CD4-positive, alpha-beta T cell (primary cell): Measurements from ENCODE around the gene NELFB. TPM values are rescaled to one million over a fixed set of nuclear protein-coding genes. Genes with fewer than 3 reads are reported as not detected.

ENCODE experiments used
- ATAC-seq: fragments of 200-7000 bp; cut with Tn5 transposase; one replicate; pipeline ENCODE4 v1.10.0; 2022; ENCODE audit warnings: mild to moderate bottlenecking; ENCODE audit not compliant: poor library complexity
- CTCF ChIA-PET: fragments of 350-600 bp; sonication (Branson Sonifier 250); formaldehyde crosslinking; loops from one replicate; lab custom pipeline; 2021; ENCODE audit warnings: antibody characterized with exemption, inconsistent platforms; lab: Charles Lee
- POLR2A ChIA-PET: fragments of 350-600 bp; sonication (Branson Sonifier 250); formaldehyde crosslinking; loops from one replicate; lab custom pipeline; 2021; ENCODE audit warnings: antibody characterized with exemption, inconsistent platforms; lab: Charles Lee
- DNase-seq, 14 experiments: peaks; one replicate each; pipeline ENCODE4 v3.0.0-alpha.2; 2013 to 2020; ENCODE audit warnings: mixed read lengths in 2 of 14
- H3K27ac ChIP-seq, 2 donors: one replicate each; pipeline versions ENCODE4 v1.5.1 to v1.7.0; 2013; ENCODE audit warnings: low read length in 2 of 2, low read depth in 1 of 2, mild to moderate bottlenecking in 1 of 2
- H3K27me3 ChIP-seq, 2 experiments: 1 replicate in 1 of 2; 2 replicates in 1 of 2; pipeline versions ENCODE4 v1.6.1 to v1.7.0; 2013; ENCODE audit warnings: low read length in 2 of 2, control low read depth in 1 of 2, mild to moderate bottlenecking in 1 of 2, moderate library complexity in 1 of 2; ENCODE audit not compliant: insufficient read depth in 2 of 2, control insufficient read depth in 1 of 2
- H3K36me3 ChIP-seq: one replicate; pipeline ENCODE4 v1.6.1; 2013; ENCODE audit warnings: low read length, control low read depth; ENCODE audit not compliant: insufficient read depth
- H3K4me1 ChIP-seq: one replicate; pipeline ENCODE4 v1.6.1; 2013; ENCODE audit warnings: low read length, control low read depth; ENCODE audit not compliant: insufficient read depth
- H3K4me3 ChIP-seq: one replicate; pipeline ENCODE4 v1.5.1; 2013; ENCODE audit warnings: mild to moderate bottlenecking, low read length, moderate library complexity
- H3K9me3 ChIP-seq, 2 experiments: 1 replicate in 1 of 2; 2 replicates in 1 of 2; pipeline versions ENCODE4 v1.6.1 to v1.7.0; 2013; ENCODE audit warnings: low read length in 2 of 2, mild to moderate bottlenecking in 2 of 2, control low read depth in 1 of 2, moderate library complexity in 1 of 2; ENCODE audit not compliant: control insufficient read depth in 1 of 2, insufficient read depth in 1 of 2
- H3K27ac Mint-ChIP-seq: one replicate; pipeline ENCODE4 v1.8.0; 2020; ENCODE audit warnings: mixed read lengths
- H3K27me3 Mint-ChIP-seq: one replicate; pipeline ENCODE4 v1.8.0; 2021; ENCODE audit warnings: mixed read lengths
- H3K36me3 Mint-ChIP-seq: one replicate; pipeline ENCODE4 v1.8.0; 2021; ENCODE audit warnings: low read depth, mixed read lengths
- H3K4me1 Mint-ChIP-seq: one replicate; pipeline ENCODE4 v1.8.0; 2021; ENCODE audit warnings: low read depth, mixed read lengths
- H3K4me3 Mint-ChIP-seq: one replicate; pipeline ENCODE4 v1.8.0; 2020; ENCODE audit warnings: mild to moderate bottlenecking, mixed read lengths
- H3K9me3 Mint-ChIP-seq: one replicate; pipeline ENCODE4 v1.8.0; 2020; ENCODE audit warnings: mixed read lengths
- CTCF ChIP-seq: fragments of 200-600 bp; IDR thresholded peaks from one replicate; pipeline ENCODE4 v1.8.0; 2022; ENCODE audit warnings: antibody characterized with exemption, mild to moderate bottlenecking
- intact Hi-C, 2 experiments: fragments of 100-400 bp; cut with DNase I in 1 of 2; cut with micrococcal nuclease in 1 of 2; formaldehyde crosslinking; loops; one replicate each; pipeline versions ENCODE4 v1.15.1 to v1.9.0; 2023 to 2025; cut with DNase I, micrococcal nuclease
- total RNA-seq, 174 experiments: library from RNA in 2 of 174; stranded (reverse) in 2 of 174; gene quantifications; one replicate each; pipeline ENCODE4 v1.2.3 and lab custom pipeline; 2021 to 2026

NELFB gene
- total RNA-seq, 2 experiments from 2014 or later, result 20.7 to 21.2 TPM

DNA sequence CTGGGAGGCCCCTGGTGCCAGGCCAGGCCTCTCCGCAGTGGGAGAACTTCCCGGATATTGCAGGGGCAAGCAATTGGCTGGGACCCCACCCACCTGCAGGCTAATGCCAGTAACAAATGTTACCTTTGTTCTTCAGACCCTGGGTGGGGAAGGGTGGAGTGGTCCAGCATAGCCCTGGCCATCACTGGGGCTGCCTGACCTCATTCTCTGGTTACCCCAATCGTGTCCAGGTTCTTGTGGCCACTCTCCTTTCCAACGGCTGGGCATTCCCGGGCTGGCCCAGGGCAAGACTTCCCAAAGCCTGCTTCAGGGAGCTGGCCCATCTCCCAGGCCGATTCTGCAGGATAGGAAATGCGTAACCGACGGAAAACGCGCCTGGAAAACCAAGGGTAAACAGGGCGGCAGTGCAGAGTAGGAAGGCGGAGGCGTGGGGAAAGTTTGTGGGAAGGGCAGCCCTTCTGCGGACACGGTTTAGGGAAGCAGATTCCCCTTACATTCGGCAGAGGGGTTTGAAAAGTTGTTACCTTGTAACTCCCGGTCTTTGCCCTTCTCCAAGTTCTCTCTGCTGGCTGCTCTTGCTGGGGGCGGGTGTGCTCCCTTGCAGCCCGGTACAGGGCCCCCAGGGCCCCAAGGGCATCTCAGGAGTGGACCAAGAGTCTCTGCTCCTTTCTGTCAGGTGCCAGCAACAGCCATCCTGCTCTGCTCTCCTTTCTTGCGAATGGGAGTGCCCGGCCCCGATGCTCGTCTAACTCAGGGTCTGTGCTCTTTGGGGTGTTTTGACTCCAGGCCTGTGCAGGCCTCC lies 43.5 kb downstream of the NELFB start:
- H3K4me1 ChIP-seq, result peaks cover 34% of the 10 kb centered on the region
- H3K27ac ChIP-seq, result no peak overlapping the region
- peaks cover 57 to 65% of the 10 kb centered on the region in 2 experiments for H3K27me3 ChIP-seq
- ChIA-PET POLR2A (no interaction called here), CTCF (no interaction called here)
- ATAC-seq (no peak), DNase-seq (no peak)
- peaks cover 5% of the 10 kb centered on the region for H3K4me1 Mint-ChIP-seq
- no peaks in the 10 kb centered on the region for H3K9me3 Mint-ChIP-seq
- intact Hi-C loops, result loop anchor here in 1 of 2 experiments (5.0 kb wide), 1 partner anchor 149 kb away; no protein-coding TSS in a partner anchor
- H3K36me3 Mint-ChIP-seq, result no peaks in the 10 kb centered on the region
- H3K27ac Mint-ChIP-seq, result no peak overlapping the region
- no peak for TF ChIP-seq CTCF
- no peak overlapping the region for H3K4me3 ChIP-seq
- H3K4me3 Mint-ChIP-seq, result no peak overlapping the region
- H3K27me3 Mint-ChIP-seq, result peaks cover 36% of the 10 kb centered on the region
- no peaks in the 10 kb centered on the region for H3K36me3 ChIP-seq
- peaks cover 0 to 29% of the 10 kb centered on the region in 2 experiments for H3K9me3 ChIP-seq

- ChIA-PET CTCF (no interaction called here), POLR2A (no interaction called here)
- no peak for DNase-seq
- Mint-ChIP-seq H3K4me3 (no peak overlapping the region), H3K9me3 (no peaks in the 10 kb centered on the region), H3K4me1 (peaks cover 5% of the 10 kb centered on the region), H3K36me3 (no peaks in the 10 kb centered on the region), H3K27me3 (peaks cover 30% of the 10 kb centered on the region), H3K27ac (no peak overlapping the region)
- Histone ChIP-seq H3K27me3 (peaks cover 52 to 60% of the 10 kb centered on the region in 2 experiments), H3K36me3 (no peaks in the 10 kb centered on the region), H3K9me3 (peaks cover 0 to 26% of the 10 kb centered on the region in 2 experiments), H3K4me3 (no peak overlapping the region), H3K27ac (no peak overlapping the region), H3K4me1 (peaks cover 34% of the 10 kb centered on the region)
- no peak for TF ChIP-seq CTCF
- ATAC-seq, result no peak
- intact Hi-C loops, result loop anchor here in 1 of 2 experiments (5.0 kb wide), 1 partner anchor 148 kb away; no protein-coding TSS in a partner anchor
Measured at GRCh38 chr9:137299203-137299565, 44.1 kb downstream of the NELFB start.

GRCh38 chr9:137299938-137300337 lies 44.8 kb downstream of the NELFB start:
- ChIA-PET POLR2A (no interaction called here), CTCF (no interaction called here)
- Mint-ChIP-seq H3K9me3 (no peaks in the 10 kb centered on the region), H3K36me3 (no peaks in the 10 kb centered on the region), H3K27me3 (peaks cover 23% of the 10 kb centered on the region), H3K27ac (no peak overlapping the region), H3K4me3 (peak overlapping the region; percentile 51), H3K4me1 (peaks cover 5% of the 10 kb centered on the region)
- peaks cover 0 to 19% of the 10 kb centered on the region in 2 experiments for H3K9me3 ChIP-seq
- no peak for TF ChIP-seq CTCF
- no peak for ATAC-seq
- no peak overlapping the region for H3K27ac ChIP-seq
- no peaks in the 10 kb centered on the region for H3K36me3 ChIP-seq
- peaks cover 45 to 53% of the 10 kb centered on the region in 2 experiments for H3K27me3 ChIP-seq
- H3K4me1 ChIP-seq, result peaks cover 35% of the 10 kb centered on the region
- no peak for DNase-seq
- H3K4me3 ChIP-seq, result no peak overlapping the region
- intact Hi-C loops, result loop anchor here in 1 of 2 experiments (5.0 kb wide), 2 partner anchors 147 to 162 kb away; no protein-coding TSS in a partner anchor
